Common myeloid progenitor, CD34-positive (primary cell): Measurements from ENCODE around the gene GPR161.
A peak's percentile ranks its signal among the peaks of the same experiment; 100 is the strongest.

ENCODE experiments used
- CTCF ChIA-PET: fragments of 350-600 bp; sonication (Branson Sonifier 250); formaldehyde crosslinking; loops from one replicate; lab custom pipeline; 2021; ENCODE audit warnings: antibody characterized with exemption; lab: Charles Lee
- POLR2A ChIA-PET: fragments of 350-600 bp; sonication (Branson Sonifier 250); formaldehyde crosslinking; loops from one replicate; lab custom pipeline; 2021; ENCODE audit warnings: antibody characterized with exemption; lab: Charles Lee
- DNase-seq, 3 donors: peaks; one replicate each; pipeline versions ENCODE4 v3.0.0 to v3.0.0-alpha.2; 2013
- H3K27ac ChIP-seq, 2 experiments: 1 replicate in 1 of 2; 2 replicates in 1 of 2; pipeline ENCODE4 v1.7.0; 2013; ENCODE audit warnings: inconsistent platforms in 2 of 2, low read length in 2 of 2, mild to moderate bottlenecking in 2 of 2, low read depth in 1 of 2, moderate library complexity in 1 of 2; ENCODE audit not compliant: severe bottlenecking in 2 of 2, insufficient read depth in 1 of 2, poor library complexity in 1 of 2
- H3K27me3 ChIP-seq, 5 experiments: replicated peaks in 2 of 5; 1 replicate in 3 of 5; 2 replicates in 2 of 5; pipeline versions ENCODE4 v1.6.1 to v1.7.0; 2013; ENCODE audit warnings: low read length in 4 of 5, mild to moderate bottlenecking in 2 of 5, moderate library complexity in 2 of 5, inconsistent platforms in 1 of 5; ENCODE audit not compliant: insufficient read depth in 5 of 5, control insufficient read depth in 4 of 5
- H3K36me3 ChIP-seq, 4 experiments: 1 replicate in 2 of 4; 2 replicates in 2 of 4; pipeline versions ENCODE4 v1.6.1 to v1.7.0; 2013; ENCODE audit warnings: low read length in 3 of 4, control low read depth in 1 of 4, mild to moderate bottlenecking in 1 of 4; ENCODE audit not compliant: control insufficient read depth in 4 of 4, insufficient read depth in 4 of 4
- H3K4me1 ChIP-seq, 4 experiments: 1 replicate in 3 of 4; 2 replicates in 1 of 4; pipeline versions ENCODE4 v1.6.1 to v1.7.1; 2013; ENCODE audit warnings: low read length in 3 of 4, mild to moderate bottlenecking in 3 of 4, control low read depth in 1 of 4, inconsistent platforms in 1 of 4, moderate library complexity in 1 of 4; ENCODE audit not compliant: control insufficient read depth in 4 of 4, insufficient read depth in 4 of 4; ENCODE audit errors: control extremely low read depth in 1 of 4
- H3K4me3 ChIP-seq, 7 experiments: 1 replicate in 4 of 7; 2 replicates in 3 of 7; pipeline versions ENCODE4 v1.5.1 to v1.7.0; 2013; ENCODE audit warnings: mild to moderate bottlenecking in 7 of 7, low read length in 6 of 7, moderate library complexity in 6 of 7, inconsistent platforms in 2 of 7, low read depth in 2 of 7, control low read depth in 1 of 7; ENCODE audit not compliant: insufficient read depth in 4 of 7, control insufficient read depth in 1 of 7; ENCODE audit errors: extremely low read depth in 1 of 7
- H3K9me3 ChIP-seq, 5 experiments: 1 replicate in 4 of 5; 2 replicates in 1 of 5; pipeline versions ENCODE4 v1.6.1 to v1.7.1; 2013; ENCODE audit warnings: low read length in 4 of 5, mild to moderate bottlenecking in 2 of 5, inconsistent platforms in 1 of 5, low read depth in 1 of 5, moderate library complexity in 1 of 5; ENCODE audit not compliant: control insufficient read depth in 4 of 5, insufficient read depth in 2 of 5; ENCODE audit errors: control extremely low read depth in 1 of 5
- WGBS: methylation state at CpG from one replicate; pipeline ENCODE4 v1.1.5; 2013; ENCODE audit not compliant: insufficient coverage; 5-methylcytosine and 5-hydroxymethylcytosine counted together

Gene GPR161

GRCh38 chr1:168150283-168150682, 13.6 kb upstream of the GPR161 start:
- POLR2A ChIA-PET = no interaction called here
- 100% methylated on average over 1 of the region's 1 CpG for WGBS
- H3K27me3 ChIP-seq = no peaks in the 10 kb centered on the region
- H3K4me1 ChIP-seq = peaks cover 0 to 12% (median 7%) of the 10 kb centered on the region in 4 experiments
- H3K27ac ChIP-seq = no peak overlapping the region
- no peaks in the 10 kb centered on the region for H3K36me3 ChIP-seq
- H3K4me3 ChIP-seq = no peak overlapping the region
- CTCF ChIA-PET = interaction anchor here (0.9 kb wide), 1 partner anchor 8 kb away, joined by 3 read pairs; no protein-coding TSS in a partner anchor
- DNase-seq = no peak
- peaks cover 0 to 2% (median 0%) of the 10 kb centered on the region in 5 experiments for H3K9me3 ChIP-seq

- Histone ChIP-seq H3K4me3 (peak overlapping the region in 2 of 7 experiments; percentile 19 to 53), H3K27ac (peak overlapping the region in 1 of 2 experiments; percentile 14), H3K9me3 (peaks cover 0 to under 1% (median 0%) of the 10 kb centered on the region in 5 experiments), H3K4me1 (peaks cover 0 to 14% (median 9%) of the 10 kb centered on the region in 4 experiments), H3K27me3 (no peaks in the 10 kb centered on the region), H3K36me3 (no peaks in the 10 kb centered on the region)
- WGBS = no CpG with 5 or more reads among the region's 4 CpGs
- DNase-seq = peak in 2 of 3 donors; percentile 57 to 68
- CTCF ChIA-PET = no interaction called here
- POLR2A ChIA-PET = no interaction called here
These were observed 12.2 kb upstream of the GPR161 start for GRCh38 chr1:168148916-168149315.

GRCh38 chr1:168146626-168147025, 9.9 kb upstream of the GPR161 start:
- CTCF ChIA-PET = interaction anchor here (0.8 to 2.2 kb wide), 5 partner anchors 8 to 432 kb away, joined by 3 to 8 read pairs (median 3); no protein-coding TSS in a partner anchor
- DNase-seq = no peak
- H3K9me3 ChIP-seq = no peaks in the 10 kb centered on the region
- peaks cover 0 to 14% (median 11%) of the 10 kb centered on the region in 4 experiments for H3K4me1 ChIP-seq
- no peak overlapping the region for H3K4me3 ChIP-seq
- POLR2A ChIA-PET = no interaction called here
- H3K27me3 ChIP-seq = no peaks in the 10 kb centered on the region
- 89% methylated on average over 7 of the region's 11 CpGs for WGBS
- H3K27ac ChIP-seq = no peak overlapping the region
- no peaks in the 10 kb centered on the region for H3K36me3 ChIP-seq

GRCh38 chr1:168146160-168146539, 9.4 kb upstream of the GPR161 start:
- ChIA-PET POLR2A (no interaction called here), CTCF (interaction anchor here (1.2 to 2.2 kb wide), 6 partner anchors 14 to 64 kb away, joined by 3 to 12 read pairs (median 6); no protein-coding TSS in a partner anchor)
- DNase-seq = no peak
- Histone ChIP-seq H3K9me3 (no peaks in the 10 kb centered on the region), H3K4me1 (peaks cover 0 to 14% (median 12%) of the 10 kb centered on the region in 4 experiments), H3K4me3 (peak overlapping the region in 1 of 7 experiments; percentile 45), H3K36me3 (no peaks in the 10 kb centered on the region), H3K27me3 (no peaks in the 10 kb centered on the region), H3K27ac (no peak overlapping the region)
- no CpG with 5 or more reads among the region's 5 CpGs for WGBS

GRCh38 chr1:168145184-168146159, 8.7 kb upstream of the GPR161 start:
- Histone ChIP-seq H3K27me3 (no peaks in the 10 kb centered on the region), H3K4me3 (peak overlapping the region in 3 of 7 experiments; percentile 15 to 66 (median 64)), H3K36me3 (no peaks in the 10 kb centered on the region), H3K4me1 (peaks cover 0 to 14% (median 12%) of the 10 kb centered on the region in 4 experiments), H3K9me3 (no peaks in the 10 kb centered on the region), H3K27ac (peak overlapping the region in 1 of 2 experiments; percentile 52)
- 13% methylated on average over 6 of the region's 15 CpGs for WGBS
- POLR2A ChIA-PET = no interaction called here
- DNase-seq = peak; percentile 93 to 96 (median 94)
- CTCF ChIA-PET = interaction anchor here (0.7 to 2.2 kb wide), 7 partner anchors 14 to 111 kb away, joined by 3 to 12 read pairs (median 5); no protein-coding TSS in a partner anchor

GRCh38 chr1:168141871-168142385, 5.2 kb upstream of the GPR161 start:
- Histone ChIP-seq H3K4me3 (no peak overlapping the region), H3K36me3 (no peaks in the 10 kb centered on the region), H3K27me3 (peaks cover 0 to 4% (median 0%) of the 10 kb centered on the region in 5 experiments), H3K27ac (no peak overlapping the region), H3K4me1 (peaks cover 0 to 20% (median 17%) of the 10 kb centered on the region in 4 experiments), H3K9me3 (no peaks in the 10 kb centered on the region)
- CTCF ChIA-PET = interaction anchor here (0.6 to 2.2 kb wide), 4 partner anchors 9 to 59 kb away, joined by 3 to 8 read pairs (median 3); no protein-coding TSS in a partner anchor
- WGBS = 75% methylated on average over 1 of the region's 3 CpGs
- peak in 2 of 3 donors; percentile 72 to 75 for DNase-seq
- POLR2A ChIA-PET = no interaction called here
